GM19372 (cell line): ENCODE measurements around the gene ATF7.
"Not testable (repeated sequence)": the region's sequence is repeated elsewhere in the genome, so short reads cannot be mapped to it uniquely, and the experiment has no call there.

Experiments
- ATAC-seq: cut with Tn5 transposase; IDR thresholded peaks from one replicate; pipeline ENCODE4 v1.9.1; 2021; ENCODE audit warnings: mild to moderate bottlenecking, low read depth, moderate library complexity; ENCODE audit not compliant: unreplicated experiment

Gene ATF7

GRCh38 chr12:53625946-53626701, at the start of gene ATF7:
ATF7 (minus strand) TSS chr12:53626382; CDS start chr12:53601000, 25,382 bp downstream.
- ATAC-seq = peak; percentile 97

- no peak for ATAC-seq
Observed at GRCh38 chr12:53674977-53675700, 49.0 kb upstream of the ATF7 start.

DNA sequence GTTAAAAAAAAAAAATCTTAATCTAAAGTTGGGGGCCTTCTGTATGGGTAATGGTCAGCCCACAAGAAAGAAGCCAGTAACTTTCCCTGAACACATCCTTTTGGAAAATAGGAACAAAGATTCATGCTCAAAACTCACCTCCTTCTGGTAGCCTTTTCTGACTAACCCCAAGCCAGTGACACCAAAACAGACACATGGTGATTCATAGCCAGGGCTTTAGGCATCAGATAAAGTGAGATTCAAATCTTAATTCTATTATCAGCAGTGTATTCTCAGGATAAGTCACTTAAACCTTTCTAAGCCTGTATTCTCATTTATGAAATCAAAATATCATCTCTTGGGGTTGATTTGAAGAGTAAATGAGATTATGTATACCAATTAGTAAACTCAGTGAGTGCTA, 44.8 kb upstream of the ATF7 start:
- ATAC-seq = no peak

GRCh38 chr12:53670308-53670707, 44.1 kb upstream of the ATF7 start:
- ATAC-seq = no peak

- ATAC-seq = no peak
Observed at GRCh38 chr12:53667080-53667479, 40.9 kb upstream of the ATF7 start.

DNA sequence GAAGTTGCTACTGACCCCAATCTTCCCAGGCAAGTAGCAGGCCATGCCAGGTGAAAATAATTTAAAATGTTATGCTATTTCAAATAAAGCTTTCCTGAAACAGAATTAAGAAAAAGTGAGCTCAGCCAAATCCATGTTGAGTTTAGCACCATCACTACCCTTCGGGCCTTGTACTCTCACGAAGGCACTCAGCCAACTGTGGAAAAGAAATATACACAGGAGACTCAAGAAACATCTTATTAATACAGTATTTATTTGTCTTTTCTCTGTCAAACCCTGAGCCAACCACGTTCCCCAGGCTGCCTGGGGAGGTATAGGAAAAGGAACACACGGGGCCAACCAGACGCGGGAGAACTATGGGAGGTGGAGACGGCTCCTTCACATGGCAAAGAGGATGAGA, 38.8 kb upstream of the ATF7 start:
- no peak for ATAC-seq

- ATAC-seq = no peak
Observed at GRCh38 chr12:53664191-53664590, 38.0 kb upstream of the ATF7 start.

GRCh38 chr12:53660041-53660440, 33.9 kb upstream of the ATF7 start:
- no peak for ATAC-seq

DNA sequence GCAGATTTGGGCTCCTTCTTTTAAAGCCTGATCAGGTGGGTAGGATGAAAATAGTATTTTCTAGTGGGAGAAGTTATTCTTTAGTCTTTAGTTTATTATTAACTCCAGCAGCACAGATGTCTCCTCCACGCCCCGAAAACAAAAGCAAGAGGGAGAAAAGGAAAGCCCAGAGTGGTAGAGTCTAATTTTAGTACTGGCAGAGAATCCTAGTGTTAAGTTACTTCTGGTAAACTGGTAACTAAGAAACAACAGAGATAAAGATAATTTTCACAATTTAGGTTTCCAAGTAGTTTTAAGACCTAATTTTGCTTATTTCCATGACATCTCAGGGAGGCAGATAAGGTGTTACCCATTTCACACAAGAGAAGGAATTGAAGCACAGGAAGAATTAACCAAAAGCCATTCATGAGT, 33.4 kb upstream of the ATF7 start:
- ATAC-seq = no peak

DNA sequence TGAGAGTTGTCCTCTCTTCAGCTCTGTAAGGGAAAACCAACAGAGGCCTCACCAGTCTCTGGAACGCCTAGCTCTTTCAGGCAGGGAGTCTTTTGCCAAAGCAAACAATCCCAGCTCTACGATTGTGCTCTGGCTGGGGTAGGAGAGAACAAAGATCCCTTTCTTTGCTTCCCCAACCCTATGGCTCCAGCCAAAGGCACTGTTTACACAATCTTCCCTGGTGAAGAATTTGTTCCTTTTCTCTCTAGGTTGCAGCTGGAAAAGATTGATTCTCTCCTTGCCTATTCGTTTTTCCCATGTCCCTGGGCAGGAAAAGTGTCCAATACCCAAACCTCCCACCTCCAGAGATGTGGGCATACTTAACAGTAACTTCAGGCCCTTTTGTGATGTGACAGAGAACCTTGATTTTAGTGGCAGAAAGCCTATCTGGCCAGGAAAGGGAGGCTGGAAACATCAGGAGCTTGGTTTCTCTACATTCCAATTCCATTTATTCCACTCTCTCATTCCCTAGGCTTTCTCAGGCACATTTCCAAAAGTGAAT, 32.9 kb upstream of the ATF7 start:
- ATAC-seq = no peak

GRCh38 chr12:53657041-53657440, 30.9 kb upstream of the ATF7 start:
- ATAC-seq = no peak

DNA sequence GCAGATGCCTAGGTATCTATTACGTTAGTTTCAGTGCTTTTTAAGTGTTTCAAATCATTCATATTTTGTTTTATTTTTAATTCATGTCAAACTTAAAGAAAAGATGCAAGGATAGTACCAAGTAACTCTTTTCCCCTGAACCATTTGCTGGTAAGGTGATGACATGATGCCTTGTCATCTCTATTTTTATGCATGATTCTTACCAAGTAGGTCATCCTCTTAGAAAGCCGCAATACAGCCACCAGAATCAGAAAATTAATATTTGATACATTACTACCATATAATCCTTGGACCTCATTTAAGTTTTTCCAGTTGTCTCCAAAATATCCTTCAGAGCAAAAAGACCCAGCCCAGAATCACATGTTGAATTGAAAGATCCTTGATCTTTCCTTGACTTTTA, 27.4 kb upstream of the ATF7 start:
- no peak for ATAC-seq

DNA sequence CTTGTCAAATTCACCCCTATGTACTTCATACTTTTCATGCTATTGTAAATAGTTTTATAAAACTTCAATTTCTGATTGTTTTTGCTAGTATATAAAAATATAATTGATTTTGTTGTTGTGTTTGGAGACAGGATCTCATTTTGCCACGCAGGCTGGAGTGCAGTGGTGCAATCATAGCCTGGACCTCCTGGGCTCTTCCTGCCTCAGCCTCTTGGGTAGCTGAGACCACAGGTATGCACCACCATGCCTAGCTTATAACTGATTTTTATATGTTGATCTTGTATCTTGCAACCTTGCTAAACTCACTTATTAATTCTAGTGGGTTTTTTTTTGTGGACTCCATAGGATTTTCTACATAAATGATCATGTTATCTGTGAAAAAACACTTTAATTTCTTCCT, 26.2 kb upstream of the ATF7 start:
- ATAC-seq = no peak

GRCh38 chr12:53651737-53652136, 25.6 kb upstream of the ATF7 start:
- no peak for ATAC-seq

GRCh38 chr12:53646300-53646699, 20.1 kb upstream of the ATF7 start:
- ATAC-seq = not testable (repeated sequence)

DNA sequence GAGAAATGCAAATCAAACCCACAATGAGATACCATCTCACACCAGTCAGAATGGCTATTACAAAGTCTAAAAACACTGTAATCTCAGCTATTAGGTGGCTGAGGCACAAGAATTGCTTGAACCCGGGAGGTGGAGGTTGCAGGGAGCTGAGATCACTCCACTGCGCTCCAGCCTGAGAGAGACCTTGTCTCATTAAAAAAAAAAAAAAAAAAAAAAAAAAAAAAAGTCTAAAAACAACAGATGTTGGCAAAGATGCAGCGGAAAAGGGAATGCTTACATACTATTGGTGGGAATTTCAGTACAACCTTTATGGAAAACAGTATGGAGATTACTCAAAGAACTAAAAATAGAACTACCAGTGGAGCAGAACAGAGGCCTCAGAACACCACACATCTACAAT, 19.0 kb upstream of the ATF7 start:
- ATAC-seq = no peak

DNA sequence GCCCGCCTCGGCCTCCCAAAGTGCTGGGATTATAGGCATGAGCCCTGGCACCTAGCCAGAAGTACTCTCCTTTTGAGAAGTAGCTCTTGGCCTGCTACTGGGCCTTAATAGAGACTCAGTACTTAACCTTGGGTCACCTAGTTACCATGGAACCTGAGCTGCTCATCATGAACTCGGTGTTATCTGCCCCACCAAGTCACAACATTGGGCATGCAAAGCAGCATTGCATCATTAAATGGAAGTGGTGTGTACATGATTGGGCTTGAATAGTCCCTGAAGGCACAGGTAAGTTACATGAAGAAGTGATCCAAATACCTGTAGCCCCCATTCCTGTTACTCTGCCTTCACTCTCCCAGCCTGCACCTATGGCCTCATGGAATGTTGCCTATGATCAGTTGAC, 18.0 kb upstream of the ATF7 start:
- ATAC-seq = no peak

- no peak for ATAC-seq
Observed at GRCh38 chr12:53643232-53643979, 17.2 kb upstream of the ATF7 start.

GRCh38 chr12:53638057-53638456, 11.9 kb upstream of the ATF7 start:
- no peak for ATAC-seq

DNA sequence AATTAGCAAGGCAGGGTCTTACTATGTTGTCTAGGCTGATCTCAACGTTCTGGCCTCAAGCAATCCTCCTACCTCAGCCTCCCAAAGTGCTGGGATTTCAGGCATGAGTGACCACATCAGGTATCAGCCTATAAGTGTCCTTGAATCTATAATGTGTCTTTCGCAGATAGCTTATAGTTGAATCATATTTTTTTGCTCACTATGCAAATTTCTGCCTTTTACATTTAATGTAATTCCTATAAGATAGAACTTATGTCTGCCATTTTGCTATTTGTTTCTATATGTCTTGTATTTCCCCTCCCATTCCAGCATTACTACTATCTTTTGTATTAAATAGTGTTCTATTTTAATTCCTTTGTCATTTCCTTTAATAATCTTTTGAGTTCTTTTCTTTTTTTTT, 10.5 kb upstream of the ATF7 start:
- ATAC-seq = no peak

GRCh38 chr12:53635708-53636107, 9.5 kb upstream of the ATF7 start:
- ATAC-seq = not testable (repeated sequence)
